ENCODE measurements around the gene ZNF580. TPM values are rescaled to one million over a fixed set of nuclear protein-coding genes. Genes with fewer than 3 reads are reported as not detected.
A peak's percentile ranks its signal among the peaks of the same experiment; 100 is the strongest.

Gene ZNF580
- total RNA-seq, 1 donor from 2014 or later = 41.8 TPM

- Mint-ChIP-seq H3K9me3 (no peaks in the 10 kb centered on the region), H3K36me3 (ENCODE audit: low read depth) (peaks cover 20% of the 10 kb centered on the region), H3K27ac (ENCODE audit: unreplicated experiment) (no peak overlapping the region), H3K4me3 (no peak overlapping the region), H3K27me3 (ENCODE audit: low read depth) (no peaks in the 10 kb centered on the region), H3K4me1 (peaks cover 8% of the 10 kb centered on the region)
- no peak for DNase-seq (ENCODE audit: low read depth, low spot score)
- TF ChIP-seq CTCF (conservative IDR thresholded peaks at IDR 0.05) = no peak
Observed at GRCh38 chr19:55613930-55614710, 26.7 kb upstream of the ZNF580 start.

- peaks cover 15% of the 10 kb centered on the region for H3K36me3 Mint-ChIP-seq (ENCODE audit: low read depth)
- DNase-seq (ENCODE audit: low read depth, low spot score) = no peak
- H3K27ac Mint-ChIP-seq (ENCODE audit: unreplicated experiment) = no peak overlapping the region
Observed at GRCh38 chr19:55614711-55615542, 25.9 kb upstream of the ZNF580 start.

GRCh38 chr19:55615543-55616394, 25.0 kb upstream of the ZNF580 start:
- TF ChIP-seq CTCF (conservative IDR thresholded peaks at IDR 0.05) = no peak
- Mint-ChIP-seq H3K27me3 (ENCODE audit: low read depth) (no peaks in the 10 kb centered on the region), H3K4me3 (no peak overlapping the region), H3K27ac (ENCODE audit: unreplicated experiment) (no peak overlapping the region), H3K36me3 (ENCODE audit: low read depth) (peaks cover 16% of the 10 kb centered on the region), H3K4me1 (peaks cover 4% of the 10 kb centered on the region), H3K9me3 (no peaks in the 10 kb centered on the region)
- no peak for DNase-seq (ENCODE audit: low read depth, low spot score)

More at GRCh38 chr19:55614711-55615542, 25.9 kb upstream of the ZNF580 start:
- no peak for TF ChIP-seq CTCF (conservative IDR thresholded peaks at IDR 0.05)
- Mint-ChIP-seq H3K9me3 (no peaks in the 10 kb centered on the region), H3K4me1 (peaks cover 4% of the 10 kb centered on the region), H3K27me3 (ENCODE audit: low read depth) (no peaks in the 10 kb centered on the region), H3K4me3 (no peak overlapping the region)

GRCh38 chr19:55616395-55616875, 24.4 kb upstream of the ZNF580 start:
- no peak for TF ChIP-seq CTCF (conservative IDR thresholded peaks at IDR 0.05)
- Mint-ChIP-seq H3K4me3 (no peak overlapping the region), H3K27ac (ENCODE audit: unreplicated experiment) (no peak overlapping the region), H3K36me3 (ENCODE audit: low read depth) (peaks cover 16% of the 10 kb centered on the region), H3K9me3 (no peaks in the 10 kb centered on the region), H3K27me3 (ENCODE audit: low read depth) (no peaks in the 10 kb centered on the region), H3K4me1 (peaks cover 4% of the 10 kb centered on the region)
- DNase-seq (ENCODE audit: low read depth, low spot score) = no peak

- H3K36me3 Mint-ChIP-seq (ENCODE audit: low read depth) = peaks cover 16% of the 10 kb centered on the region
- no peaks in the 10 kb centered on the region for H3K27me3 Mint-ChIP-seq (ENCODE audit: low read depth)
- H3K4me1 Mint-ChIP-seq = peaks cover 4% of the 10 kb centered on the region
- peak overlapping the region; percentile 38 for H3K4me3 Mint-ChIP-seq
- TF ChIP-seq CTCF (conservative IDR thresholded peaks at IDR 0.05) = no peak
- no peak for DNase-seq (ENCODE audit: low read depth, low spot score)
- no peak overlapping the region for H3K27ac Mint-ChIP-seq (ENCODE audit: unreplicated experiment)
- no peaks in the 10 kb centered on the region for H3K9me3 Mint-ChIP-seq
Observed at GRCh38 chr19:55617426-55617825, 23.4 kb upstream of the ZNF580 start.
